HCT116 (cell line): ENCODE measurements around the gene ESR1.

ENCODE experiments used
- CTCF ChIP-seq, 3 experiments: fragments of 200-600 bp in 1 of 3; sonication (generic) in 1 of 3; IDR thresholded peaks in 2 of 3; conservative IDR thresholded peaks in 1 of 3; 2 replicates each; pipeline ENCODE4 v1.5.1; 2012 to 2017; ENCODE audit warnings: low read depth in 2 of 3, low read length in 2 of 3, antibody characterized with exemption in 1 of 3, borderline replicate concordance in 1 of 3, control low read depth in 1 of 3, mild to moderate bottlenecking in 1 of 3, mixed read lengths in 1 of 3, mixed run types in 1 of 3, moderate library complexity in 1 of 3; ENCODE audit not compliant: insufficient read depth in 1 of 3
- EZH2 ChIP-seq: fragments of 200-600 bp; sonication (generic); IDR thresholded peaks from 2 replicates; pipeline ENCODE4 v1.6.1; 2017; ENCODE audit warnings: antibody characterized with exemption, mixed run types
- SIN3A ChIP-seq: IDR thresholded peaks from 2 replicates; pipeline ENCODE4 v1.6.1; 2012; ENCODE audit warnings: low read depth
- TF ChIP-seq, protein P1 (sequence below): IDR thresholded peaks from 2 replicates; pipeline ENCODE4 v1.6.1; 2012

- TF ChIP-seq SIN3A: no peak
- no peak for TF ChIP-seq CTCF (IDR thresholded peaks at IDR 0.05 in 2 of 3, conservative IDR thresholded peaks at IDR 0.05 in 1 of 3; ENCODE audit: borderline replicate concordance in 1 of 3, insufficient read depth in 1 of 3, low read depth in 2 of 3, low read length in 2 of 3)
- no peak for TF ChIP-seq EZH2
- TF ChIP-seq, protein P1, sequence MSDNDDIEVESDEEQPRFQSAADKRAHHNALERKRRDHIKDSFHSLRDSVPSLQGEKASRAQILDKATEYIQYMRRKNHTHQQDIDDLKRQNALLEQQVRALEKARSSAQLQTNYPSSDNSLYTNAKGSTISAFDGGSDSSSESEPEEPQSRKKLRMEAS: no peak
Measured at GRCh38 chr6:151814614-151815013, 7.1 kb downstream of the ESR1 start.
